Measurements from ENCODE around the gene NDUFB7. TPM values are rescaled to one million over a fixed set of nuclear protein-coding genes. Genes with fewer than 3 reads are reported as not detected.

Gene NDUFB7
- total and polyA plus RNA-seq, 2 of the 8 experiments (the other 6 are each of a cell fraction or from before 2014, with no cell fraction given): 151 to 740 TPM

DNA sequence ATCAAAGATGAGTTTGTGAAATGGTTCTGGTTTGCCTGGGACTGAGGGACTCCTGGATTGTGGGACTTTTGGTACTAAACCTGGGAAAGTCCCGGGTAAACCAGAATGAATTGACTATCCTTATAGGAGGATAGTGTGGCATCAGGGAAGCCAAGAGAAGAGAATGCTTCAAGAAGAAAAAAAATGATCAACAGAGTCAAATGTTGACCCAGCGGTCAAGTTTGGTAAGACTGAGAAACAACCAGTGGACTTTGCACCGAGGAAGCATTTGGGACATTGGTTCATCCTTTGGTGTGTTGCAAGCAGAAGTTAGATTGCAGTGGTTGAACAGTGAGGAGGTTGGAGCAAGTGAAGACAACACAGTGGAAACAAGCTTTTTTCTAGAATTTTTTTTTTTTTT lies 44.5 kb upstream of the NDUFB7 start:
- Histone ChIP-seq H2BK20ac (ENCODE audit: low read length) (no peak overlapping the region), H4K20me1 (replicated peaks in 1 of 2; ENCODE audit: control insufficient read depth in 1 of 2, insufficient read depth in 2 of 2, low read length in 2 of 2) (no peaks in the 10 kb centered on the region), H3K14ac (ENCODE audit: insufficient read length) (no peak overlapping the region), H3K18ac (ENCODE audit: extremely low read depth, low read length) (no peak overlapping the region), H3K23ac (ENCODE audit: insufficient read length) (no peak overlapping the region), H2BK5ac (ENCODE audit: low read depth, low read length) (no peak overlapping the region), H3K23me2 (ENCODE audit: low read depth, low read length) (no peaks in the 10 kb centered on the region), H3K9ac (replicated peaks in 1 of 4; ENCODE audit: extremely low read depth in 1 of 4, low read depth in 3 of 4, low read length in 3 of 4) (no peak overlapping the region), H4K5ac (ENCODE audit: insufficient read length, low read depth, low read length) (no peak overlapping the region), H2AFZ (ENCODE audit: low read length) (no peak overlapping the region), H3K27me3 (replicated peaks in 1 of 4; ENCODE audit: control insufficient read depth in 3 of 4, extremely low read depth in 1 of 4, insufficient read depth in 3 of 4, low read length in 3 of 4) (no peaks in the 10 kb centered on the region), H3K79me2 (ENCODE audit: control insufficient read depth in 1 of 2, insufficient read depth in 2 of 2, low read length in 2 of 2) (no peaks in the 10 kb centered on the region), H3K4me2 (ENCODE audit: insufficient read depth in 1 of 2, low read depth in 2 of 2, low read length in 2 of 2) (no peak overlapping the region), H2BK120ac (replicated peaks; ENCODE audit: low read depth, low read length) (no peak overlapping the region), H2BK15ac (ENCODE audit: low read length) (no peak overlapping the region), H3K4ac (replicated peaks; ENCODE audit: insufficient read length, low read depth, low read length) (no peak overlapping the region), H4K8ac (ENCODE audit: extremely low read depth, insufficient read depth, low read length) (no peak overlapping the region), H3K27ac (ENCODE audit: low read depth, low read length) (no peak overlapping the region), H3K56ac (replicated peaks; ENCODE audit: insufficient read length, low read depth, low read length) (no peak overlapping the region), H3K4me1 (replicated peaks in 1 of 4; ENCODE audit: control insufficient read depth in 3 of 4, insufficient read depth in 4 of 4, low read length in 3 of 4) (no peaks in the 10 kb centered on the region), H4K91ac (replicated peaks; ENCODE audit: insufficient read length, low read length) (no peak overlapping the region), H2AK5ac (ENCODE audit: low read depth, low read length) (no peak overlapping the region), H3K4me3 (ENCODE audit: extremely low read depth in 1 of 4, insufficient read depth in 2 of 4, low read depth in 3 of 4, low read length in 4 of 4) (no peak overlapping the region), H3K36me3 (ENCODE audit: control insufficient read depth in 2 of 4, insufficient read depth in 4 of 4, low read length in 3 of 4) (no peaks in the 10 kb centered on the region), H3K9me3 (ENCODE audit: insufficient read depth in 2 of 2, low read depth in 1 of 2, low read length in 1 of 2) (peaks cover 39 to 51% of the 10 kb centered on the region in 2 experiments), H2BK12ac (ENCODE audit: low read depth, low read length) (no peak overlapping the region), H3K79me1 (ENCODE audit: low read depth, low read length) (no peaks in the 10 kb centered on the region)
- POLR2A ChIA-PET (ENCODE audit: partially characterized antibody): no interaction called here
- 93% methylated on average over 3 of the region's 3 CpGs; no CpG with 5 or more reads in 1 of the 2 experiments for WGBS, 2 experiments (ENCODE audit: extremely low coverage in 1 of 2, insufficient coverage in 1 of 2, insufficient read length in 1 of 2, insufficient replicate concordance in 2 of 2, low coverage in 1 of 2, low lambda C conversion rate in 2 of 2, missing lambda C conversion rate in 1 of 2)
- FAIRE-seq (no peak), DNase-seq (ENCODE audit: low read depth in 1 of 2, low spot score in 2 of 2) (no peak)
- no peak for TF ChIP-seq CBX5 (IDR thresholded peaks at IDR 0.05; ENCODE audit: low read depth, low read length)
- no peak for TF ChIP-seq TBP (IDR thresholded peaks at IDR 0.05; ENCODE audit: low read depth, low read length)
- TF ChIP-seq KDM4A (IDR thresholded peaks at IDR 0.05; ENCODE audit: low read depth, low read length, severe bottlenecking): no peak
- no peak for TF ChIP-seq NANOG (IDR thresholded peaks at IDR 0.05; ENCODE audit: insufficient read depth, low read depth, low read length, poor library complexity, severe bottlenecking)
- TF ChIP-seq CHD2 (IDR thresholded peaks at IDR 0.05; ENCODE audit: low read length): no peak
- no peak for TF ChIP-seq TCF12 (IDR thresholded peaks at IDR 0.05; ENCODE audit: low read depth, low read length)
- no peak for TF ChIP-seq SIX5 (IDR thresholded peaks at IDR 0.05; ENCODE audit: low read depth, low read length)
- TF ChIP-seq, protein P1, sequence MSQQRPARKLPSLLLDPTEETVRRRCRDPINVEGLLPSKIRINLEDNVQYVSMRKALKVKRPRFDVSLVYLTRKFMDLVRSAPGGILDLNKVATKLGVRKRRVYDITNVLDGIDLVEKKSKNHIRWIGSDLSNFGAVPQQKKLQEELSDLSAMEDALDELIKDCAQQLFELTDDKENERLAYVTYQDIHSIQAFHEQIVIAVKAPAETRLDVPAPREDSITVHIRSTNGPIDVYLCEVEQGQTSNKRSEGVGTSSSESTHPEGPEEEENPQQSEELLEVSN (IDR thresholded peaks at IDR 0.05): no peak
- no peak for TF ChIP-seq CHD1 (IDR thresholded peaks at IDR 0.05; ENCODE audit: low read depth, low read length)
- CTCF ChIA-PET (ENCODE audit: partially characterized antibody): no interaction called here

All from H1 (cell line).